Dermis blood vessel endothelial cell (primary cell): ENCODE results near the gene GLG1. TPM values are rescaled to one million over a fixed set of nuclear protein-coding genes. Genes with fewer than 3 reads are reported as not detected.

Experiments
- DNase-seq: peaks from one replicate; pipeline ENCODE4 v3.0.0; 2010
- total RNA-seq: library from RNA; depleted of rRNA; stranded (reverse); fragments of >200 nt; gene quantifications from 2 replicates; pipeline ENCODE4 v1.2.3, GENCODE V29; 2014

The GLG1 gene
- total RNA-seq, result 104 and 225 TPM in 2 replicates

GRCh38 chr16:74606521-74607309 lies at the start of gene GLG1:
GLG1 (minus strand) TSS chr16:74607114; CDS start chr16:74607094, 20 bp downstream.
- peak; percentile 95 for DNase-seq

- DNase-seq, result no peak
Observed at GRCh38 chr16:74654536-74655050, 47.7 kb upstream of the GLG1 start.

GRCh38 chr16:74652883-74653282 lies 46.0 kb upstream of the GLG1 start:
- peak; percentile 14 for DNase-seq

GRCh38 chr16:74652249-74652648 lies 45.3 kb upstream of the GLG1 start:
- DNase-seq, result no peak

GRCh38 chr16:74651841-74652240 lies 44.9 kb upstream of the GLG1 start:
- no peak for DNase-seq

- peak; percentile 49 for DNase-seq
Observed at GRCh38 chr16:74650966-74651567, 44.2 kb upstream of the GLG1 start.

GRCh38 chr16:74649839-74650504 lies 43.1 kb upstream of the GLG1 start:
- no peak for DNase-seq

- no peak for DNase-seq
Observed at GRCh38 chr16:74641969-74642368, 35.1 kb upstream of the GLG1 start.

- no peak for DNase-seq
Observed at GRCh38 chr16:74637742-74638453, 31.0 kb upstream of the GLG1 start.

- no peak for DNase-seq
Observed at GRCh38 chr16:74635303-74635702, 28.4 kb upstream of the GLG1 start.

- DNase-seq, result no peak
Observed at GRCh38 chr16:74633686-74634085, 26.8 kb upstream of the GLG1 start.

GRCh38 chr16:74627506-74628220 lies 20.7 kb upstream of the GLG1 start:
- DNase-seq, result peak; percentile 20

- no peak for DNase-seq
Observed at GRCh38 chr16:74626741-74627416, 20.0 kb upstream of the GLG1 start.

- no peak for DNase-seq
Observed at GRCh38 chr16:74625500-74626350, 18.8 kb upstream of the GLG1 start.

GRCh38 chr16:74623839-74624235 lies 16.9 kb upstream of the GLG1 start:
- DNase-seq, result no peak

GRCh38 chr16:74623214-74623838 lies 16.4 kb upstream of the GLG1 start:
- DNase-seq, result peak; percentile 80

- DNase-seq, result no peak
Observed at GRCh38 chr16:74622005-74622404, 15.1 kb upstream of the GLG1 start.

- peak; percentile 49 for DNase-seq
Observed at GRCh38 chr16:74617206-74617788, 10.4 kb upstream of the GLG1 start.

- DNase-seq, result no peak
Observed at GRCh38 chr16:74611721-74612120, 4.8 kb upstream of the GLG1 start.

- DNase-seq, result no peak
Observed at GRCh38 chr16:74608944-74609343, 2.0 kb upstream of the GLG1 start.
